ENCODE data around the gene OSBPL7. TPM values are rescaled to one million over a fixed set of nuclear protein-coding genes. Genes with fewer than 3 reads are reported as not detected.

OSBPL7 gene
- total and polyA plus RNA-seq, 2 of the 4 experiments (the other 2 are of a cell fraction) = 5.2 to 14.5 TPM

- peak; percentile 79 for TF ChIP-seq MAZ (IDR thresholded peaks at IDR 0.05; ENCODE audit: borderline replicate concordance, low read depth, low read length)
- TF ChIP-seq CEBPB (IDR thresholded peaks at IDR 0.05; ENCODE audit: low read depth, low read length) = no peak
- TF ChIP-seq CHD1 (IDR thresholded peaks at IDR 0.05; ENCODE audit: low read depth, low read length) = no peak
- TF ChIP-seq RCOR1 (IDR thresholded peaks at IDR 0.05; ENCODE audit: insufficient replicate concordance, low read length) = no peak
- TF ChIP-seq FOS (IDR thresholded peaks at IDR 0.05; ENCODE audit: low read depth, low read length) = peak; percentile 79
- peak; percentile 31; the same call in 1 of the 2 replicates for TF ChIP-seq CTCF (conservative IDR thresholded peaks at IDR 0.05; ENCODE audit: low read depth, low read length)
These were observed at the start of gene OSBPL7 (continued) for GRCh38 chr17:47821424-47822391.

Measured in IMR-90 (cell line).